SK-N-SH (cell line): ENCODE data around the gene HEXD.
A peak's percentile ranks its signal among the peaks of the same experiment; 100 is the strongest.

Experiments
- CHD2 ChIP-seq: fragments of 150-350 bp; IDR thresholded peaks from 2 replicates; pipeline ENCODE4 v1.6.1; 2018; ENCODE audit warnings: low read length; ENCODE audit not compliant: partially characterized antibody
- EZH2phosphoT487 ChIP-seq: fragments of 200-600 bp; sonication (generic); IDR thresholded peaks from 2 replicates; pipeline ENCODE4 v1.6.1; 2017; ENCODE audit warnings: low read depth, mixed run types, mild to moderate bottlenecking, antibody characterized with exemption, moderate library complexity, borderline replicate concordance
- POLR2AphosphoS5 ChIP-seq: IDR thresholded peaks from 2 replicates; pipeline ENCODE4 v1.6.1; 2012; ENCODE audit warnings: low read depth, low read length
- SIN3A ChIP-seq: IDR thresholded peaks from 2 replicates; pipeline ENCODE4 v1.6.1; 2012; ENCODE audit warnings: low read depth, mild to moderate bottlenecking, low read length, moderate library complexity, borderline replicate concordance
- TF ChIP-seq, protein P1 (sequence below): fragments of 200-600 bp; sonication (generic); IDR thresholded peaks from 2 replicates; pipeline ENCODE4 v1.6.1; 2017; ENCODE audit warnings: antibody characterized with exemption, mild to moderate bottlenecking, moderate library complexity
- TF ChIP-seq, protein P2 (sequence below): IDR thresholded peaks from 2 replicates; pipeline ENCODE4 v1.4.0; 2012; ENCODE audit warnings: low read depth

DNA sequence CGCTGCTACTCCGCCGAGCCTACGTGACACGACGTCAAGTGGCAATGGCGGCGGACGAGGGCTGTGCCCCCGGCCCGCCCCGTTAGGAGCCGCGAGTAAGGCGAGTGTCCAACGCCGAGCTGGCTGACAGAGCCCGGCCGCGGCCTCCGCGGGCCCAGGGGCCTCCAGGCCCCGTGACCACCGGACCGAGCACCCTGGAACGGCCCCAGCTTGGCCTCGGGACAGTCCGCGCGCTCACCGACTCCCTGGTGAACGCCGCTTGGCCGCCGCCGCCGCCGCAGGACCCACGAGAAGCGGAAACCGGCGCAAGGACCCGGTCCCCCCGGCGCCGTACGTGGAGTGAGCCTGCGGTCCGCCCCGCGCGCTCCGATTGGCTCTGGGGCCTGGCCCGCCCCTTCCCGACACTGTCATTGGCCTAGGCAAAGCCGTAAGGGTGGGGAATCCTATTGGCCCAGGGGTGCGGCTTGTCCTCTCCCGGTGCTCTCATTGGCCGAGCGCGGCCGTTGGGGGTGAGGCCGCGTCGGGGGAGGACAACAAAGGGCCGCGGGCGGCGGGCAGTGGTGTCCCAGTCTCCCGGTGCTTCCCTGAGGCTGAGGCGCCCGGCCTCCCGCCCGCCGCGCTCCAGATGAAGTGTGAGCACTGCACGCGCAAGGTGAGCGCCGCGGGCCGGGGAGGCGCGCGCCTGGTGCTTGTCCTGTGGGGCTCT is 40.2 kb downstream of the HEXD start, which contains the start of gene NARF:
- TF ChIP-seq EZH2phosphoT487 (no peak), POLR2AphosphoS5 (peak; percentile 90), CHD2 (peak; percentile 78), SIN3A (peak; percentile 54; the same call in 1 of the 2 replicates)
- TF ChIP-seq, protein P1, sequence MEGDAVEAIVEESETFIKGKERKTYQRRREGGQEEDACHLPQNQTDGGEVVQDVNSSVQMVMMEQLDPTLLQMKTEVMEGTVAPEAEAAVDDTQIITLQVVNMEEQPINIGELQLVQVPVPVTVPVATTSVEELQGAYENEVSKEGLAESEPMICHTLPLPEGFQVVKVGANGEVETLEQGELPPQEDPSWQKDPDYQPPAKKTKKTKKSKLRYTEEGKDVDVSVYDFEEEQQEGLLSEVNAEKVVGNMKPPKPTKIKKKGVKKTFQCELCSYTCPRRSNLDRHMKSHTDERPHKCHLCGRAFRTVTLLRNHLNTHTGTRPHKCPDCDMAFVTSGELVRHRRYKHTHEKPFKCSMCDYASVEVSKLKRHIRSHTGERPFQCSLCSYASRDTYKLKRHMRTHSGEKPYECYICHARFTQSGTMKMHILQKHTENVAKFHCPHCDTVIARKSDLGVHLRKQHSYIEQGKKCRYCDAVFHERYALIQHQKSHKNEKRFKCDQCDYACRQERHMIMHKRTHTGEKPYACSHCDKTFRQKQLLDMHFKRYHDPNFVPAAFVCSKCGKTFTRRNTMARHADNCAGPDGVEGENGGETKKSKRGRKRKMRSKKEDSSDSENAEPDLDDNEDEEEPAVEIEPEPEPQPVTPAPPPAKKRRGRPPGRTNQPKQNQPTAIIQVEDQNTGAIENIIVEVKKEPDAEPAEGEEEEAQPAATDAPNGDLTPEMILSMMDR = no peak
- TF ChIP-seq, protein P2, sequence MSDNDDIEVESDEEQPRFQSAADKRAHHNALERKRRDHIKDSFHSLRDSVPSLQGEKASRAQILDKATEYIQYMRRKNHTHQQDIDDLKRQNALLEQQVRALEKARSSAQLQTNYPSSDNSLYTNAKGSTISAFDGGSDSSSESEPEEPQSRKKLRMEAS = no peak; the same call in 1 of the 2 replicates
